GM19240 (cell line): ENCODE data around the gene DAO.

ENCODE experiments used
- DNase-seq: peaks from one replicate; pipeline ENCODE4 v3.0.0; 2011; ENCODE audit warnings: low spot score; ENCODE audit not compliant: insufficient read length

Gene DAO

DNA sequence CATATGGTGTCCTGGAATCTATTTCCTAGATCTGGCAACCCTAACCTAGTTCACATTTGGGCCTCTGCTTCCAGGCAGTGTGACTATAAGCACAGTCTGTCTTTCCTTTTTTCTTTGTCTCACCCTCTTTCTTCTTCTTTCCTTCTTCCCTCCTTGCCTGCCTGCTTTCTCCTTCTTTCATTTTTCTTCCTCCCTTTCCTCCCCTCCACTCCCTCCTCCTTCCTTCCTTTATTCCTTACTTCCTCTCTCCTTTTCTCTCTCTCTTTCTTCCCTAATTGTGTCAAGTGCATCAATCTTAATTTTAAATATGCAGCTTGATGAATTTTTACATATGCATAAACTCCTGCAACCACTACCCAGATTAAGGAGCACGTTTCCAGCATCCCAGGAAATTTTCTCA is 4.6 kb upstream of the DAO start:
- DNase-seq, result no peak

DNA sequence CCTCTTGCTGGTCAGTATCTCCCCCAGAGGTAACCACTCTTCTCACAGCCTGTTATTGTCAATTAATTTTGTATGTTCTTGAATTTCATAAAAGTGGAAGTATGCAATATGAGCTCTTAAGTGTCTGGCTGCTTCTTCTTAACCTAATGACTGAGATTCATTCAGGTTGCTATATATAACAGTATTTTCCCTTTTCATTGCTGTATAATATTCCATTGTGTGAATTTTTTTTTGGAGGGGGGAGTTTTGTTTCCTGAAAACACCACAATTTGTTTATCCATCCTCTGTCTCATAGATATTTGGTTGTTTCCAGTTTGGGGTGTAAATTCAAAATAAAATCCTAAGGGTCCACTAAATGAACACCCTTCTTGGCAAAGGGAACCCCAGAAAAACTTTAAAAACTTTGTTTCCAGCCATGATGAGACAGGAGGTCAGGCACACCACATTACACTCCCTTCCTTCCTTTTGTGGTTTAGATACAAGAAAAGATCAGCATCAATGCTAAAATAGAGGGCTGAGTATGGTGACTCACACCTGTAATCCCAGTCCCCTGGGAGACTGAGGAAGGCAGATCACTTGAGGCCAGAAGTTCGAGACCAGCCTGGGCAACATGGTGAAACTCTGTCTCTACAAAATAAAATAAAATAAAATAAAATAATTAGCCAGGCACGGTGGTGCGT is 4.1 kb upstream of the DAO start:
- DNase-seq, result no peak

GRCh38 chr12:108876550-108876949 is 3.3 kb upstream of the DAO start:
- no peak for DNase-seq

- no peak for DNase-seq
These were observed 2.1 kb downstream of the DAO start for GRCh38 chr12:108881953-108882352.

DNA sequence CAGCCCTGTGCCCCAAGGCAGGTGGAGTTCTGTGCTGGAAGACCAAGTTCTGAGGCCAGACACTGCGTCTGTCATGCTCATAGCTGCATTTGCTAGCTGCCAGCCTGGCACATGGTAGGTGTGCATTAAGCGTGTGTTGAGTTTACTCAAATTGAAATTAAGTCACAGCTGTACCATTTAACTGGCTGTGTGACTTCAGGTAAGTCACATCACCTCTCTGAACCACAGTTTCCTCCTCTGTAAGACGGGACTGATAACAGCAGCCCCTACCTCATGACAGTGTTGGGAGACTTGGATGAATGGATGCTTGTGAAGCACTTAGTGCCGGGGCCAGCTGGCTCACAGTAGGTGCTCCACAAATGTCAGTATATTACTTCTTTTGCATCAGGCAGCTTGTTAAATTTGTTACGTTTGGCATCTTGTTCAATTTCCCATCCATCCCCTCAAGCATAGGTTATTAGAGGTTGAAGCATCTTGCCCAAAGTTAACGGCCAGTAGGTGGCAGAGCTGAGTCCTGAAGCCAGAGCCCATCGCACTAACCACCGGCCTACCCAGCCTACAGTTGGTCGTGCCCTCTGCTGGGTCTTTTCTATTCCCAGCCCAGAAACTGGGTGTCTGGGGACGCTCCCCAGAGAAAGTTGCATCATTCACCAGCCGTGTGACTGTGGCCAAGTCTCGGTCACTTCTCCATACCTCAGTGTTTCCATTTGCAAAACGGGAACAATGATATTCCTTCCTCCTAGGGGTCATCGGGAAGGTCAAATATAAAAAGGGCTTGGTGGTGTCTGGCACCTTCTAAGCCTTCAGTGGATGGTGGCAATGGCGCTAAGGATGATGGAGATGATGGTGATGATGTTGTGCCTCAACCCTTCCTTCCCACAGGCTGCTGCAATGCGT is 4.5 kb downstream of the DAO start:
- DNase-seq, result peak; percentile 57

GRCh38 chr12:108886873-108887629 is 7.2 kb downstream of the DAO start:
- no peak for DNase-seq

GRCh38 chr12:108888031-108888430 is 8.1 kb downstream of the DAO start:
- DNase-seq, result no peak

GRCh38 chr12:108890208-108890607 is 10.3 kb downstream of the DAO start:
- DNase-seq, result no peak

GRCh38 chr12:108895220-108895802 is 15.4 kb downstream of the DAO start:
- no peak for DNase-seq

- no peak for DNase-seq
These were observed 16.4 kb downstream of the DAO start for GRCh38 chr12:108896336-108896735.

DNA sequence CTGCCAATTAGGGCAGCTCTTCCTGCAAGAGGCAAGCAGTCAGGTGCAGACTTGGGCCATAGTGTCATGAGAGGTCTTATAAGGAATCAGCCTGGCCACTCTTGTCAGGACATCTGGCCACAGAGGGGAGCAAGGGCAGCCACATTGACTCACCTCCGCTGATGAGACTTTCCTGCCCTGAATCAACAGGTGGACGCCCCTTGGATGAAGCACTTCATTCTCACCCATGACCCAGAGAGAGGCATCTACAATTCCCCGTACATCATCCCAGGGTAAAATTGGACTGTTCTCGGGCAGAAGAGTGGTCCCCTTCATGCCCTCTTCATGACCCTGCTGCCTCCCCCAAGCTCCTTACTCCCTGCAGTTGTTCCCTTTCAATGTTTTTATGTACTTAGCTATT is 16.9 kb downstream of the DAO start:
- DNase-seq, result no peak

DNA sequence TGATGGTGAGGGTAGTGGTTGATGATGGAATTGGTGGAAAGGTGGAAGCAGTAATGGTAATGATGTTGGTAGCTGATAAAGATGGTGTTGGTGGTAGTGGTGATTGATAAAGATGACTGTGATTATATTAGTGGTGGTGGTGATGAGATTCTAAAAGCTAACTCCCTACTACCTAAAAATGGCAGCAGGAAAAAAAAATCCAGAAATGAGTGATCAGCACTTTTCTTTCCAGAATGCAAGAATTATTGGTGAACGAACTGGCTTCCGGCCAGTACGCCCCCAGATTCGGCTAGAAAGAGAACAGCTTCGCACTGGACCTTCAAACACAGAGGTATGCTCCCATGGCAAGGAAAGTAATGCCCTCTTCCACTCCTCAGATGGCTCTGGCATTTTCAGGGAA is 19.3 kb downstream of the DAO start:
- no peak for DNase-seq

- no peak for DNase-seq
These were observed 25.8 kb downstream of the DAO start for GRCh38 chr12:108905725-108906124.

GRCh38 chr12:108906971-108907370 is 27.1 kb downstream of the DAO start:
- DNase-seq, result no peak

- no peak for DNase-seq
These were observed 28.0 kb downstream of the DAO start for GRCh38 chr12:108907839-108908351.

GRCh38 chr12:108910336-108910735 is 30.4 kb downstream of the DAO start:
- DNase-seq, result no peak

GRCh38 chr12:108911915-108912314 is 32.0 kb downstream of the DAO start:
- no peak for DNase-seq

DNA sequence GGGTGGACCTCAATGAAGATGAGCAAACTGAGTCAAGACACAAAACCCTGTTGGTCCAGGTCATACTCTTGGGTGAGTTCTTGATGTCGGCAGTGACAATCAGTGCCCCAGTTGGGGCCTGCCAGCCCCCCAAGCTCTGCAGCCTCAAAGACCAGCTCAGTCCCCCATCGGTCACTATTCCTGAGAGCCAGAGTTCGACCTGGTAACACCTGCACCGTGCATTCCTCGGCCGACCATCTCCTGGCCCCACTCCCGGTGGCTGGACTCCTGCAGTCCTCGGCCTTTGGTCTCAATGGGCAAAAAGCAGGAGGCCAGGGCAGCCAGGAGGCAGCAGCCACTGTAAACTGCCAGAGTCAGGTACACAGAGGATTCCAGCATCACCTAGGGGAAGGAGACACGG is 32.5 kb downstream of the DAO start:
- no peak for DNase-seq

DNA sequence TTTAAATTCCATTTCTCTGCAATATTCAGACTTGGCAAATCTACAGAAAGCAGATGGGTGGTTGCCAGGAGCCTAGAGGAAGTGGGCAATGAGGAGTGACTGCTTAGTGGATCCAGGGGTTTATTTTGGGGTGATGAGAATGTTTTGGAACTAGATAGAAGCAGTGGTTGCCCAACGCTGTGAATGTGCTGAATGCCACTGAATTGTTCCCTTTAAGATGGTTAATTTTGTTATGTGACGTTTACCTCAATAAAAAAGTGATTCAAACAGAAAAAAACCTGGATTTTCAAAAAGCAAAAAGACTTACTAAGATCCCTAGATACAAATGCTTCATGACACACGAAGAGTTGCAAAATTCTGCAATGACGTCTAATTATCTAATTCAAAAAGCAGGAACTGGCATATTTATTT is 34.2 kb downstream of the DAO start:
- no peak for DNase-seq

GRCh38 chr12:108915632-108916133 is 35.8 kb downstream of the DAO start:
- DNase-seq, result no peak

GRCh38 chr12:108916336-108916735 is 36.4 kb downstream of the DAO start:
- DNase-seq, result no peak
